CD4-positive, alpha-beta T cell treated with Interleukin-15 for 4 hours (primary cell): ENCODE results near the gene MUCL3.
"Not testable (repeated sequence)": the region's sequence is repeated elsewhere in the genome, so short reads cannot be mapped to it uniquely, and the experiment has no call there.

ENCODE experiments used
- DNase-seq: peaks from one replicate; pipeline ENCODE4 v3.0.0-alpha.2; 2020; ENCODE audit warnings: low spot score

MUCL3 gene

DNA sequence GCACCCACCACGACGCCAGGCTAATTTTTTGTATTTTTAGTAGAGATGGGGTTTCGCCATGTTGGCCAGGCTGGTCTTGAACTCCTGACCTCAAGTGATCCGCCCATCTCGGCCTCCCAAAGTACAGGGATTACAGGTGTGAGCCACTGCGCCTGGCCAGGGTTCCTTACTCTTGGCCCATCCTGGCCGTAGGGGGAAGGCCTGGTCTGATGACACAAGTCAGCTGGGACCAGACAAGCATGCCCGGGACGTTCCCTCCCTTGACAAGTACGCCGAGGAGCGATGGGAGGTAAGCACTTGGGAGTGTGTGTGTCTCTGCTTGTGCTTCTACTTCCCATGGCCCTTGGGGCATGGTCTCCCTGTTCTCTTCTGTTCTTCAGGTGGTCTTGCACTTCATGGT lies 30.3 kb upstream of the MUCL3 start:
- not testable (repeated sequence) for DNase-seq

DNA sequence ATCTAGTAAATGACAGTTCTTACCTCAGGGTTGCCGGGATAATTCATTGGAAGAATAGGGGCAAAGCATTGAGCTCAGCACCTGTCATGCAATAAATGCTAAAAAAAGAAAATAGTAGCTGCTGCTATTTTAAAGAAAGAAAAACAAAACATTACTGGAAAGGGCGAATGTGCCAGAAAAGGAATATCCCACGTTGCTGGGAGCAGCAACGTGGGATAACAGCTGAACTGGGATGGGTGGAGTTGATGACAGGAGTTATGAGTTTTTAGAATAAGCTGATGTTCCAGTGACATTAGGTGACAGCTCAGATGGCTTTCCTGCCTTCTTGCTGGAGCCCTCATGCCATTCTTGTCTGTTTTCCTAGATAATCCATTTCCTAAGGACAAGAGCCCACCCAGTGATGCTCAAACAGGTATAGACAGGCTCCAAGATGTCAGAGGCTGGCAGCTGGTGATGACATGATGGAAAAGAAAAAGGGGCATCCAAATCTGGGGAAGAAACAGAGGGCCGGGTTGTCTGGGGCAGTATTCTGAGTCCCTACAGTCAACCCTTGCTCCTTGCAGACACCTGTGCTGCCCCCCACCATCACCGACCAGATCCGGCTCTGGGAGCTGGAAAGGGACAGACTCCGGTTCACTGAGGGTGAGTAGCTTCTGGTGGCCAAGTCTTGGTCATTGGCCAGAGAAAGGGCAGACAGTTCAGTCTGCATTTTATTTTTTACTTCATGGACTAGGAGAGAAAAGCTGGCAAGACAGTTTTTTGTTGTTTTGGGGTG lies 27.8 kb upstream of the MUCL3 start:
- no peak for DNase-seq

DNA sequence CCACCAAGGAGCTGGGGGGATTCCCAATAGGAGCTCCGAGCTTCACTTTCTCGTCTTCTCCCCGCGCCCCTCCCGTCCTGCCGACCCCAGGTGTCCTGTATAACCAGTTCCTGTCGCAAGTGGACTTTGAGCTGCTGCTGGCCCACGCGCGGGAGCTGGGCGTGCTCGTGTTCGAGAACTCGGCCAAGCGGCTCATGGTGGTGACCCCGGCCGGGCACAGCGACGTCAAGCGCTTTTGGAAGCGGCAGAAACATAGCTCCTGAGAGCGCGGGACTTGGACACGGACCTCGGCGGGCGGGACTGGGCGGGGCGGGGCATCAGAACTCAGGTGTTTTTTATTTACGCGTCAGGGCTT lies 27.1 kb upstream of the MUCL3 start:
- no peak for DNase-seq

DNA sequence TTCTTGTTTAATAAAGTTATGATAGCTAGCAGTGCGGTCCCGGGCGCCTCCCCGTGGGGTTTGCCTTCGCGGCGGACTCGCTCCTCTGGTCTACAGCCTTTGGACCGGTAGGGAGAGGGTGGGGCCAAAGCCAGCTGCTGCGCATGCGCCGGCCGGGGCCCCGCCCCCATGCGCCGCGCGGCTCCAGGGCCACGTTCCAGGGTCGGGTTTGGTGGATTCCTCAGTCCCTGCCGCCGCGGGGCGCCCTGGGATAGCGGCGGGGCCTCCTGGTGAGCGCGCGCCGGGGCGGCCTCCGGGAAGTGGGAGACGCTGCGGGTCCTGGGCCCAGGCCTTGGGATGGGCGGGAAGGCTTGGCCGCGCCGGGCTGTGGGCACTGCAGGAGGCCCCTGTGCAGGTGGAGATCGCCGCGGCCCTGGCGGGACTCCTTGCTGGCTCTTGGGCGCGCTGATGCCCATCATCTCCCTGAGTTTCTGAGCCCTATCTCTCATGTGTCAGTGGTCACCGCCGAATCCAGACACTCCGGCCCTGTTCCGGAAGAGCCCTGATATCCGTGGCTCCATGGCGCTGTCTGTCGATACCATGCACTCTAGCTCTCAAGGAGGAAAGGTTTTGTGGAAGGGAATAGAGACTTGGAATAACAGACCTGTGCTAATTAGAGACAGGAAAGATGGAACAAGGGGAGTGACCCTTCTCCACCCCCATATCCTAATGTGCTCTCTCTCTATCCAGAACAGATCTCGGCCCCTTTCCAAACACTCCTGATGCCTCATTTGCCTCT lies 26.5 kb upstream of the MUCL3 start, which contains the start of gene VARS2:
TSS of gene VARS2 (plus strand) at position 163 of the 778 bp plus-strand sequence. CDS start at position 762, 599 bp downstream.
- peak; percentile 89 for DNase-seq

DNA sequence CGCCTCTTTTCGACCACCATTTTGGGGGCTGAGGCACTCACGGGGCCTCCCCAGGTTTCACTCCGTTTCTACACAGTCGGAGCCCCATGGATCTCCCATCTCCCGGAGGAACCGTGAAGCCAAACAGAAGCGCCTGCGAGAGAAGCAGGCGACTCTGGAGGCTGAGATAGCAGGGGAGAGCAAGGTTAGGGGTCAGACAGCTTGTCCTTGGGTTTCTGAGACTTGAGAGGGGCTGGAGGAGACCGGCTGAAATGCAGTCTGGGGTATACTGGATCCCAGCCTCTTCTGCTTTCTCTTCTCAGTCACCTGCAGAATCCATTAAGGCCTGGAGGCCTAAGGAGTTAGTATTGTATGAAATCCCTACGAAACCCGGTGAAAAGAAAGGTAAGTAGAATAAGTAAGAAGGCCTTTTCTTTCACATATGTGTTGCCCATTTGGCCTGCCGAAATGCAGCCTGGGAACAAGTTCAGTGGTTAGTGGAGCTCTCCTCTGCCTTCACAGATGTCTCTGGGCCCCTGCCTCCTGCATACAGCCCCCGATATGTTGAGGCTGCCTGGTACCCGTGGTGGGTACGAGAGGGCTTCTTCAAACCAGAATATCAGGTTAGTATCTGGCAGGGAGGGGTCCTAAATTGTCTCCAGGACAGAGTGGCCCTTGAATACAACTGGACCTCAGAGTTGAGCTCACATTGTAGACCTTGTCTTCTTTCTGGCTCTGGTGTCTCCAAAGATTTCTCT lies 25.8 kb upstream of the MUCL3 start:
- no peak for DNase-seq

DNA sequence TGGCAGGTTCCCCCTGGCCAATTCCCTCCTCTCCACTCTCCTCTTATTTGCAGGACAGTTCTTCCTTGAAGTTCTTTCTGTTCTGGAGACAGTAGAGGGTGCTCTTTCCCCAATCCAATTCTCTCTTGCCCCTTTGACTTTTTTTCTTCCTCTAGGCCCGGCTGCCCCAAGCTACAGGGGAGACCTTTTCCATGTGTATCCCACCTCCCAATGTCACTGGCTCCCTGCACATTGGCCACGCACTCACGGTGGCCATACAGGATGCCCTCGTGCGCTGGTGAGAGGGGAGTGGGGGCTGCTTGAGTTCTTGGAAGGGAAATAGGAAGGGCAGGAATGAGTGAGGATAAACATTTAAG lies 25.2 kb upstream of the MUCL3 start:
- DNase-seq = peak; percentile 27

DNA sequence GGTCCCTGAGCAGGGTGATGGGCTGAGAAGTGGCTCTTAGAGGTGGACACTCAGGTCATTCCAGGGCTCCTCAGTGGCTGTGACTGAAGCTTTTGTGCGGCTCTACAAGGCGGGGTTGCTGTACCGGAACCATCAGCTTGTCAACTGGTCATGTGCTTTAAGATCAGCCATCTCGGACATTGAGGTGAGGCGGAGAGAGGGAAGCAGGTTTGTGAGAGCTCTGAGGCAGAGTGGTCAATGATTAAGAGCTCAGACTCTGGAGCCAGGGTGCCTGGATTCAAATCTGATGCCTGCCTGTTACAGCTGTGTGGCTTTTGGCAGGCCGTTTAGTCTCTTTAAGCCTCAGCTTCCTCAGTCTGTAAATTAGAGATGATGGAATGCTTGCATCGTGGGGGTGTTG lies 23.7 kb upstream of the MUCL3 start:
- DNase-seq = no peak

DNA sequence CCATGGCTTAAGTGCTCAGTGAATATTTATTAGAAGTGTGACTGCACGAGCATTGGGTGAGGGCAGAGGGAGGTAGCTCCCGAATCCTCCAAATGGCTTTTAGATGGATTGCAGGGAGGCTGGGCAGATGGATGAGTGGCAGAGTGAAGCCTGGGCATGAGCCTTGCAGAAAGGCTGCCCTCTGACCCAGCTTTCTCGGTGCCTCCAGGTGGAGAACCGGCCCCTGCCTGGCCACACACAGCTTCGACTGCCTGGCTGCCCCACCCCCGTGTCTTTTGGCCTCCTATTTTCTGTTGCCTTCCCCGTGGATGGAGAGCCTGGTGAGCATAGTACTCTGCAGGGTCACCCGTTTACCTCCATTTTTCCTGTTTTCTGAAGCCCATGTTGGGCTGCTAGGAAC lies 23.3 kb upstream of the MUCL3 start:
- DNase-seq = no peak

DNA sequence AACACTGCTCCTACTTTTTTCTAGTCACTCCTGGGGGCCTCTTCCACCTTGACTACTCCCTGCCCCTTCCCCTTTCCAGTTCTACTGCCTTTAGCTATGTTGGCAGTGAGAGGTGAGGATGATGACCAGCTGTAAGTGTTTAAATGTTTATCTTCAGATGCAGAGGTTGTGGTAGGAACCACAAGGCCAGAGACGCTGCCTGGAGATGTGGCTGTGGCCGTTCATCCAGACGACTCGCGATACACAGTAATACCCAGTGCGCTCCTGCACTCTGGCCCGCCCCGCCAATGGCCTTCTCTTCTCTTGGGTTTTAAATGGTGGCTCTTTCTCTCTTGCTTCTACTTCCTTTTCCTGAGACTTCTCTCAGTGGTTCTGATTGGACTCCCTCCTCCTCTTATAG lies 22.1 kb upstream of the MUCL3 start:
- no peak for DNase-seq

DNA sequence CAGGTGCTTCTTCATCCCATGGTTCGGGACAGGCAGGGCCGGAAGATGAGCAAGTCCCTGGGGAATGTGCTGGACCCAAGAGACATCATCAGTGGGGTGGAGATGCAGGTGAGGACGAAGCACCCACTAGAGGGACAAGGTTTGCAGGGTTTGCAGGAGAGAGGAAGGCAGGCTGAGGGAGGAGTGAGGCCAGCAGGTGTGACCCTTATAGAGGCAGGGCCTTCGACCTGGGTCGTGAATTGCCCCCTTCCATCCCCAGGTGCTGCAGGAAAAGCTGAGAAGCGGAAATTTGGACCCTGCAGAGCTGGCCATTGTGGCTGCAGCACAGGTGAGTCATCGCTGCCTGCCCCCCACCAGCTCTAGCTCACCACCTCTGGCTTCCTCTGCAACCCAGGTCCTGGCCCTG lies 18.3 kb upstream of the MUCL3 start:
- no peak for DNase-seq

DNA sequence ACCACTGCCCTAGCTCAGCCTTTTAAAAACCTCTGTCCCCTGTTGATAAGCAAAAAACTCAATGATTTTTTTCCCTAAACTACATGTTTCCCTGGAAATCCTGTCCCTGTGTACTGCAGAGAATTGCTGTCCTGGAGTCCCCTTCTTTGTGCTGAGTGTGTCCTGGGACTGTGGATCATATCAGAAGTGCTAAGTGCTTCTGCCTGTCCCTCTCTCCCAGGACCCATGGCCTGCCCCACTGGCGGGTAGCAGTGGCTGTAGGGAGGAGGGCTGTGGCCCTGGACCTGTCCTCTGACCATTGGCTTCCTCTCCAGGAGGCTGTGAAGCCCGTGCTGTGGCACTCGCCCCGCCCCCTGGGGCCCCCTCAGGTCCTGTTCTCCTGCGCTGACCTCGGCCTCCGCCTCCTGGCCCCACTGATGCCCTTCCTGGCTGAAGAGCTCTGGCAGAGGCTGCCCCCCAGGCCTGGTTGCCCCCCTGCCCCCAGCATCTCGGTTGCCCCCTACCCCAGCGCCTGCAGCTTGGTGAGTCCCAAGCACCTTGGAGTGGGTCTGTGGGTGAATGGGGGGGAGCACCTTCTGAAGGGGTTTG lies 16.6 kb upstream of the MUCL3 start:
- DNase-seq = not testable (repeated sequence)

DNA sequence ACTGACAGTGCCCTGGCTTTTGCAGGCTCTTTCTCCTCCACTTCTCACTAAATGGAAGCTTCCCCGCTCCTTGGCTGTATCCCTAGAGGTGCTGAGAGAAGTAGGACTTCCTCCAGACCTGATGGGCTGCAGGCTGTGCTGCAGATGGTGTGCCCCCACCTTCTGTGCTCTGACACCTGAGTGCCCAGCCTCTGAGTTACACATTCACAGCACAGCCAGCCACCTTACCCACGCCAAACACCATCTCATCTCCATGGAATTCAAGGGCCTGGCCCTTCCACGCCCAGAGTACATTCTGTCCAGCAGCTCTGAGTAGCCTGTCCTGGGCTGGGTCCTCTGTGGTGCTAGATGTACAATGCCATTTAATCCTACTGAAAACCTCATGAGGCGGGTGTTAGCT lies 14.1 kb upstream of the MUCL3 start:
- DNase-seq = no peak

DNA sequence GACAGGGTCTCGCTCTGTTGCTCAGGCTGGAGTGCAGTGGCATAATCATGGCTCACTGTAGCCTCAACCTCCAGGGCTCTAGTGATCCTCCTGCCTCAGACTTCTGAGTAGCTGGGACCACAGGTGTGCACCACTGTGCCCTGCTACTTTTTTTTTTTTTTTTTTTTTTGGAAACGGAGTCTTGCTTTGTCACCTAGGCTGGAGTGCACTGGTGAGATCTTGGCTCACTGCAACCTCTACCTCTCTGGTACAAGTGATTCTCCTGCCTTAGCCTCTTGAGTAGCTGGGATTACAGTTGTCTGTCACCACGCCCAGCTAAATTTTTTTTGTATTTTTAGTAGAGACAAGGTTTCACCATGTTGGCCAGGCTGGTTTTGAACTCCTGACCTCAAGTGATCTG lies 13.7 kb upstream of the MUCL3 start:
- not testable (repeated sequence) for DNase-seq

DNA sequence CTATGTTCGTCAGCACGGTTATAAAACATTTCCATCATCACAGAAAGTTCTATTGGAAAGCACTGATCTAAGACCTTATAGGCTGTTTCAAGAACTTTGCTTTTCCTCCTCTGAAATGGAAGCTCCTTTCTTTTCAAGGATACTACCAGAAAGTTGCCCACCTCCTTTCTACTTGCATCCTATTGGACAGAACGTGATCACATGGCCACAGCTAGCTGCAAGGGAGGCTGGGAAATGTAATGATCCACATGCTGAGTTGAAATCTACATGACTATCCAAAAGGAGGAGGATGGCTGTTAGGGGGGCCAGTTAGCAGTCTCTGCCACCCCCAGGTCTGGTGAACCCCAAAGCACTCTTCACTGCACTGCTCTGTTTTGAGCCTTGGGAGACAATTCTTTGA lies 12.1 kb upstream of the MUCL3 start:
- no peak for DNase-seq

DNA sequence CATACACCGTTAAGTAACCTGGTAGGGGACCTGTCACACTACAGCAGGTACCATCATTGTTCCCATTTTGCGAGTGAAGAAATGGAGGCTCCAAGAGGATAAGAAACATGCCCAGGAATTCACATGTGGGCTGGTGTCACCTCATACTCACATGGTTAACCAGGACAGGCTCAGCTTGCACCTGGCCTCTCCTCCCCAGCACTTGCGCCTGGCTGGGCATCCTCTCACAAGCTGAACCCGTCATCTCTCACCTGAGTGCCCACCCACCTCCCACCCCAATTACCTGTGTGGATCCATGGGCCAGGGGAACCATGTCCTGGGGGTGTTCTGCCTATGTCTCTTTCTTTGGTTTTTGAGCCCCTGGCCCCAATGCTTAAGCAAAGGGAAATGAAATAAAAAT lies 10.3 kb upstream of the MUCL3 start:
- DNase-seq = no peak

DNA sequence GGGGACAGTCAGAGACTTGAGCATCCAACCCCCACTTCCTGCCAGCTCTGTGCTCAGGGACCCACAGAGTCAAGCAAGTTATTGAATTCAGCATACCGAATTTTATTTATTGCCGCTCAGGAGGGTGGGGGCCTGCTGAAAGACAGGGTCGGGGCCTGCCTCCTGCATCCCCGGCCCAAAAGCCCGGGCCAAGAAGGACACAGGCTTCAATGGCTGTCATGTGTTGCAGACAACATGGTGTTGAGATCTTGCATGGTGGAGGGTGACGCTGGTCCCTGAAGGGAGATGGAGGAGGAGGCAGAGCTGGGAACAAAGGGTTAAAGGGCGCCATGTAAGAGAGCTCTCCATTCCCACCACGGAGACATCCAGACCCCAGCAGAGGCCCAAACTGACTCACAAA lies 9.5 kb upstream of the MUCL3 start:
- no peak for DNase-seq

DNA sequence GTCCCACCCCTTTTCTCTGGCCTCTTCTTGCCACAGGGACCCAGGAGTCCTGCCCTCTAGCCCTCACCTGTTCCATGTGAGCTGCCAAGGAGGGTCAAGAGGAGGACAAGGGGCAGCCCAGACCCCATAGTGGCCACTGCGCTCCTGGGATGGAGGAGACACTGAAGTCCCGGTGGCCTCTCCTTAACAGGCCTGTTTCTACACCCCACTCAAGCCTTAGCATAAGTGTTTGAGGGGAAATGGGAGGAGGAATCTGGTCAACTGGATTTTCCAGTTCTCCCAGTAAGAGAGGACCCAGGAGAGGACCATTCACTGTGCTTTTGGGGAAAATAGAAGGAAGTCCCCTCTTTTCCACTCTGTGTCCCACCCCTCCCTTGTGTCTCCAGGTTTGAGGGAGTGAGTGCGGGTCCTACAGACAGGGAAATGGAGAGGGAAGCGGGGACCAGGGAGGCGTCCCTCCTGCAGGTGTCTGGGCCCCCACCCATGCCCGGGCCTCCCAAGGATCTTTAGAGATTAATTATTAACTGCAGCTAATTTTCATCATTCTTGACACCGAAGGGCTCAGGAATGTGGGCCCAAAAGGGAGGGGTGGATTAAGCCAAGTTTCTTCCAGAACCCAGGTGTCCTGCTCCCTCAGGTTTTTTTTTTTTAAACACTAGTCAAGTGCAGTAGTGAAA lies 8.7 kb upstream of the MUCL3 start, which contains the start of gene SFTA2:
TSS of gene SFTA2 (minus strand) at position 202 of the 677 bp plus-strand sequence. CDS start at position 128, 74 bp downstream.
- no peak for DNase-seq

DNA sequence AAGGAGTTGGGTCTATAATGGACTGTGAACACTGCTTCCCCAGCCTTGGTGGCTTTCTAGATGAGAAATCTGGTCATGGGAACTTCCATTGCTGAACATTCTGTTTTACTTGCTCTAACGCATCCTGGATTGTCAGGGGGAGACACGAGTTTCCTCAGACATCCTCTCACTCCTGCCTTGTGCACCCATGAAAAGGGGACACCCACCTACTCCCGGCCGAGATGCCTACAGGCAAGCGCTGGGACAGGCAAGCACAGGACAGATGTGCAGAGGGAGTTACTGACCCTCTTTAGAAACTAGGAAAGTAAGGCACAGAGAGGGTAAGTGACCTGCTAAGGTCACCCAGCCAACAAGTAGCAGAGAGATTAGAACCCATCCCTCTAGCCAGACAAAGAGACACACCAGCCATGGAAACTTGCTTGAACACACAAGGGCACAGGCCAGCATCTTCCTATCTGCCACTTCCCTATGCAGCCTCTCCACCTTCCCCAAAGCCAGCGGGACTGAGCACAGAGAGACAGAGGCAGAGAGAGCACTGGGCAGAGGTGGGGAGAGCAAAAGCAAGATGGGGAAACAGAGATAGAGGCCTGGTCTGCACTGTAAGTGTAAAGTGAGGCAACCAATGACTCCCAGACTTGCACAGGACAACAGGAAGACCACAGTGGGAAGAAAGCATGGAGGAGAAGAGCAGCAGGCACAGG lies 8.0 kb upstream of the MUCL3 start:
- no peak for DNase-seq

DNA sequence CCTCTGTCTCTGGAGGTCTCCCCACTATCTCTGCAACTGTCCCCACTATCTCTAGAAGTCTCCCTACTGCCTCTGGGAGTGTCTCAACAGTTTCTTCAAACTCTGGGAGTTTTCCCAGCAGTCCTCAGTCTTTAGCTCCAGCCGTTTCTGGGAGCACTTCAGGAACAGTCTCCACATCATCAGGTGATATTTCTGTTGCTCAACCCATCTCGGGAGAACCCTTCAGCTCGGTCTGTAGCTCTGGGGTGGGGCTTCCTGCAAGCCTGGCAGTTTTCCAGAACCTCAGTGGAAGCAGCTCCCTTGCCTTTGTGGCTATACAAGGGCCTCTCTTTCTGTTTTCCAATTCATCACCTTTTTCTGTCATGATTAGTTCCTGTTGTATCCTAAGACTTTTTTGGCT lies 5.8 kb upstream of the MUCL3 start:
- DNase-seq = no peak

DNA sequence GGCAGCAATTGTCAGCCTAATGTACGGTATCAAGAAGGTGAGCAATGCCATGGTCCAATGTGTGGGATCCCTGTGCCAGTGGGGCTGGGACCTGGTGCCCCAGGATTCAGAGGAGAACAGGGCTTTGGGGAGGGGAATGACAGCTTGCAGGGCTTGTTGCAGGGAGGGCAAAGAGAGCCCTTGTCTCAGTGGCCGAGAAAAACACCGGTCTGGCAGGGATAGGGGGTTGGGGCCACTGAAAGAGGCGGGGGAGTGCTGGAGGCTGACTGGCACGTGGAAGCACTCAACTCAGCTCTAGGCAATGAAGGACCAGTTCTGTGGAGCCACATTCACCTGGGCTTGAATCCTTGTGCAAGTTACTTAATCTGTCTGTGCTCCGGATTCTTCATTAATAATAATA lies 3.5 kb upstream of the MUCL3 start:
- no peak for DNase-seq

DNA sequence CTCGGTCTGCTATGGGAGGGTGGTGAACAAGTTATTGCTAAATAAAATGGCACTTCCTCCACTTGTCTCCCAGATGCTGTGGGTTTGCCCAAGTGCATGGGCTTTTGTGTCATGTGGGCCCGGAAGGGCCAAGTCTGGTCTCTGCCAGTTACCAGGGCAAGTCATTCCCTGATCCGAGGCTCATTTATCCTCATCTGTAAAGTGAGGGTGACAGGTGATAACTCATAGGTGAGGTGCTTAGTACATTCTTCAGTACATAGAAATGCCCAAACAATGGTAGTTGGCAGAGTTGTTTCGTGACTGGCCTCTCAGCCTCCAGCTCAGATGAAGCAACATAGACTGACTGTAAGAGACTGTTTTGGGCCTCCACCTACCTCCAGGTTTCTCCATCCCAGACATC lies 2.0 kb upstream of the MUCL3 start:
- DNase-seq = no peak
